ENCODE measurements around the gene KRTAP10-1. TPM values are rescaled to one million over a fixed set of nuclear protein-coding genes. Genes with fewer than 3 reads are reported as not detected.

Gene KRTAP10-1
- total RNA-seq, 1 experiment from 2014 or later = 0.47 TPM

- Histone ChIP-seq H3K36me3 (ENCODE audit: insufficient read depth, low read length, poor library complexity, severe bottlenecking) (no peaks in the 10 kb centered on the region), H3K9me3 (ENCODE audit: low read depth, low read length, poor library complexity, severe bottlenecking) (no peaks in the 10 kb centered on the region), H3K4me3 (ENCODE audit: low read depth, low read length, poor library complexity, severe bottlenecking) (no peak overlapping the region), H3K27ac (ENCODE audit: low read depth, low read length, poor library complexity, severe bottlenecking) (no peak overlapping the region), H3K27me3 (replicated peaks; ENCODE audit: insufficient read depth, low read depth, low read length, poor library complexity) (no peaks in the 10 kb centered on the region), H3K4me1 (ENCODE audit: insufficient read depth, low read length, poor library complexity, severe bottlenecking) (no peaks in the 10 kb centered on the region)
- CTCF ChIA-PET = no interaction called here
- TF ChIP-seq EZH2 (IDR thresholded peaks at IDR 0.05; ENCODE audit: borderline replicate concordance, low read depth, low read length, poor library complexity, severe bottlenecking) = no peak
- TF ChIP-seq, protein P1, sequence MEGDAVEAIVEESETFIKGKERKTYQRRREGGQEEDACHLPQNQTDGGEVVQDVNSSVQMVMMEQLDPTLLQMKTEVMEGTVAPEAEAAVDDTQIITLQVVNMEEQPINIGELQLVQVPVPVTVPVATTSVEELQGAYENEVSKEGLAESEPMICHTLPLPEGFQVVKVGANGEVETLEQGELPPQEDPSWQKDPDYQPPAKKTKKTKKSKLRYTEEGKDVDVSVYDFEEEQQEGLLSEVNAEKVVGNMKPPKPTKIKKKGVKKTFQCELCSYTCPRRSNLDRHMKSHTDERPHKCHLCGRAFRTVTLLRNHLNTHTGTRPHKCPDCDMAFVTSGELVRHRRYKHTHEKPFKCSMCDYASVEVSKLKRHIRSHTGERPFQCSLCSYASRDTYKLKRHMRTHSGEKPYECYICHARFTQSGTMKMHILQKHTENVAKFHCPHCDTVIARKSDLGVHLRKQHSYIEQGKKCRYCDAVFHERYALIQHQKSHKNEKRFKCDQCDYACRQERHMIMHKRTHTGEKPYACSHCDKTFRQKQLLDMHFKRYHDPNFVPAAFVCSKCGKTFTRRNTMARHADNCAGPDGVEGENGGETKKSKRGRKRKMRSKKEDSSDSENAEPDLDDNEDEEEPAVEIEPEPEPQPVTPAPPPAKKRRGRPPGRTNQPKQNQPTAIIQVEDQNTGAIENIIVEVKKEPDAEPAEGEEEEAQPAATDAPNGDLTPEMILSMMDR (conservative IDR thresholded peaks at IDR 0.05; ENCODE audit: low read depth, low read length) = no peak
- no peak for DNase-seq (ENCODE audit: low spot score)
- no TSS peak for BruUV-seq (replicated peaks)
- intact Hi-C loops (cut with micrococcal nuclease; ENCODE audit: unreplicated experiment) = loop anchor here (5.0 kb wide), 1 partner anchor 227 kb away; no protein-coding TSS in a partner anchor
- POLR2A ChIA-PET (ENCODE audit: low non-redundant PET) = no interaction called here
These were observed 25.1 kb downstream of the KRTAP10-1 start for GRCh38 chr21:44514746-44515358.

DNA sequence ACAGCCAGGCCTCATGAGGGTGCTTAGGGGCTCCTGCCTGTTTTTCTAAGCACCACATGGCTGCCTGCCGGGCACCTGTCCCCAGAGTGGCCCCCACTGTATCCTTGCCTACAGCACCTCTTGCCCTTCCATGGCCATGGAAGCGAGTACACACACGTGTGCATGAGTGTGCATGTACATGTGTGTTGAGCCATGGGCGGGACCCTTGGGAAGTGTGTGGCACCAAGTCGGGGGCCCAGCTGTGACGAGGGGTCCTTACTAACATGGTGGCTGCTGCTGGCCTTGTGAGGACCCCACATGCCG is 25.8 kb downstream of the KRTAP10-1 start:
- no peaks in the 10 kb centered on the region for H3K36me3 ChIP-seq (ENCODE audit: insufficient read depth, low read length, poor library complexity, severe bottlenecking)
- H3K27ac ChIP-seq (ENCODE audit: low read depth, low read length, poor library complexity, severe bottlenecking) = no peak overlapping the region
- CTCF ChIA-PET = no interaction called here
- BruUV-seq (replicated peaks) = no TSS peak
- no peaks in the 10 kb centered on the region for H3K27me3 ChIP-seq (replicated peaks; ENCODE audit: insufficient read depth, low read depth, low read length, poor library complexity)
- TF ChIP-seq, protein P1 (conservative IDR thresholded peaks at IDR 0.05; ENCODE audit: low read depth, low read length) = no peak
- no peak for TF ChIP-seq EZH2 (IDR thresholded peaks at IDR 0.05; ENCODE audit: borderline replicate concordance, low read depth, low read length, poor library complexity, severe bottlenecking)
- POLR2A ChIA-PET (ENCODE audit: low non-redundant PET) = no interaction called here
- no peak overlapping the region for H3K4me3 ChIP-seq (ENCODE audit: low read depth, low read length, poor library complexity, severe bottlenecking)
- no peaks in the 10 kb centered on the region for H3K4me1 ChIP-seq (ENCODE audit: insufficient read depth, low read length, poor library complexity, severe bottlenecking)
- intact Hi-C loops (cut with micrococcal nuclease; ENCODE audit: unreplicated experiment) = loop anchor here (5.0 kb wide), 1 partner anchor 228 kb away; no protein-coding TSS in a partner anchor
- no peaks in the 10 kb centered on the region for H3K9me3 ChIP-seq (ENCODE audit: low read depth, low read length, poor library complexity, severe bottlenecking)
- no peak for DNase-seq (ENCODE audit: low spot score)

GRCh38 chr21:44513389-44514217 is 26.4 kb downstream of the KRTAP10-1 start:
- H3K4me1 ChIP-seq (ENCODE audit: insufficient read depth, low read length, poor library complexity, severe bottlenecking) = no peaks in the 10 kb centered on the region
- peak; percentile 34 for DNase-seq (ENCODE audit: low spot score)
- ChIA-PET CTCF (no interaction called here), POLR2A (ENCODE audit: low non-redundant PET) (no interaction called here)
- H3K27ac ChIP-seq (ENCODE audit: low read depth, low read length, poor library complexity, severe bottlenecking) = no peak overlapping the region
- no peak overlapping the region for H3K4me3 ChIP-seq (ENCODE audit: low read depth, low read length, poor library complexity, severe bottlenecking)
- intact Hi-C loops (cut with micrococcal nuclease; ENCODE audit: unreplicated experiment) = loop anchor here (5.0 kb wide), 1 partner anchor 229 kb away; no protein-coding TSS in a partner anchor
- H3K36me3 ChIP-seq (ENCODE audit: insufficient read depth, low read length, poor library complexity, severe bottlenecking) = no peaks in the 10 kb centered on the region
- no peaks in the 10 kb centered on the region for H3K27me3 ChIP-seq (replicated peaks; ENCODE audit: insufficient read depth, low read depth, low read length, poor library complexity)
- TF ChIP-seq, protein P1 (conservative IDR thresholded peaks at IDR 0.05; ENCODE audit: low read depth, low read length) = no peak
- no peak for TF ChIP-seq EZH2 (IDR thresholded peaks at IDR 0.05; ENCODE audit: borderline replicate concordance, low read depth, low read length, poor library complexity, severe bottlenecking)
- no peaks in the 10 kb centered on the region for H3K9me3 ChIP-seq (ENCODE audit: low read depth, low read length, poor library complexity, severe bottlenecking)
- BruUV-seq (replicated peaks) = no TSS peak

Data from A673 (cell line).